ENCODE data around the gene TSPYL2.

DNA sequence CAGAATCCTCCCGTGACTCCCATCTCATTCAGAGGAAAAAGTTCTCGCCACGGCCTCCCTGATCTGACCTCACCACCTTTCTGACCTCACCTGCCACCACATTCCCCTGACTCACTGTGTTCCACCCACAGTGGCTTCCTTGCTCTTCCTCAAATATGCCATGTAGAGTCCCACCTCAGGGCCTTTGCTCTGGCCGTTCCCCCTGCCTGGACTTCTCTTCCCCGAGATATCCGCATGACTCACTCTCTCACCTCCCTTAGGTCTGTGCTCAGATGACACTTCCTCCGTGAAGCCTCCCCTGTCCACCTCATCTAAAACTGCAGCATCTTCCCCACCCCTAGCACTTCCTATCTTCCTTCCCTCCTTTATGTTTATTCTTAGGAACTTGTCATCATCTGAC, 7.2 kb upstream of the TSPYL2 start:
- TF ChIP-seq, protein P1, sequence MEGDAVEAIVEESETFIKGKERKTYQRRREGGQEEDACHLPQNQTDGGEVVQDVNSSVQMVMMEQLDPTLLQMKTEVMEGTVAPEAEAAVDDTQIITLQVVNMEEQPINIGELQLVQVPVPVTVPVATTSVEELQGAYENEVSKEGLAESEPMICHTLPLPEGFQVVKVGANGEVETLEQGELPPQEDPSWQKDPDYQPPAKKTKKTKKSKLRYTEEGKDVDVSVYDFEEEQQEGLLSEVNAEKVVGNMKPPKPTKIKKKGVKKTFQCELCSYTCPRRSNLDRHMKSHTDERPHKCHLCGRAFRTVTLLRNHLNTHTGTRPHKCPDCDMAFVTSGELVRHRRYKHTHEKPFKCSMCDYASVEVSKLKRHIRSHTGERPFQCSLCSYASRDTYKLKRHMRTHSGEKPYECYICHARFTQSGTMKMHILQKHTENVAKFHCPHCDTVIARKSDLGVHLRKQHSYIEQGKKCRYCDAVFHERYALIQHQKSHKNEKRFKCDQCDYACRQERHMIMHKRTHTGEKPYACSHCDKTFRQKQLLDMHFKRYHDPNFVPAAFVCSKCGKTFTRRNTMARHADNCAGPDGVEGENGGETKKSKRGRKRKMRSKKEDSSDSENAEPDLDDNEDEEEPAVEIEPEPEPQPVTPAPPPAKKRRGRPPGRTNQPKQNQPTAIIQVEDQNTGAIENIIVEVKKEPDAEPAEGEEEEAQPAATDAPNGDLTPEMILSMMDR (IDR thresholded peaks at IDR 0.05; ENCODE audit: low read depth, low read length, poor library complexity, severe bottlenecking): no peak
- TF ChIP-seq EZH2phosphoT487 (IDR thresholded peaks at IDR 0.05; ENCODE audit: borderline replicate concordance, low read length): no peak
